ENCODE results near the gene IL13RA1. TPM values are rescaled to one million over a fixed set of nuclear protein-coding genes. Genes with fewer than 3 reads are reported as not detected.

Gene IL13RA1
- 10 to 100 TPM; 15.2 to 23.6 TPM for total RNA-seq

GRCh38 chrX:118726887-118727685, at the start of gene IL13RA1:
IL13RA1 (plus strand) TSS chrX:118727606; CDS start chrX:118727639, 33 bp downstream.
- Histone ChIP-seq H3K36me3 (replicated peaks in 1 of 2; ENCODE audit: insufficient read depth in 1 of 2, low read depth in 2 of 2) (no peaks in the 10 kb centered on the region), H3K4me3 (peak within 1 kb of the TSS in 1 of 2 donors; percentile 27), H3K27ac (peak within 1 kb of the TSS; percentile 92 to 97 (median 94)), H3K4me1 (peaks cover 38% of the 10 kb centered on the region), H3K27me3 (no peaks in the 10 kb centered on the region), H3K9me3 (no peaks in the 10 kb centered on the region)
- peak; percentile 92 for ATAC-seq
- intact Hi-C loops (cut with DNase I), result no loop called here
- peak; percentile 85 to 92 (median 90) for DNase-seq
- WGBS, 2 donors, result 3 to 5% methylated on average over 3 to 18 of the region's 56 CpGs
- TF ChIP-seq POLR2A (IDR thresholded peaks at IDR 0.05) (peak; percentile 70 to 79 (median 71)), CTCF (IDR thresholded peaks at IDR 0.05) (no peak)

- peaks cover 12% of the 10 kb centered on the region for H3K4me1 ChIP-seq
- 87 to 100% methylated on average over 1 of the region's 1 CpG for WGBS, 2 donors
- no peaks in the 10 kb centered on the region for H3K36me3 ChIP-seq (replicated peaks in 1 of 2; ENCODE audit: insufficient read depth in 1 of 2, low read depth in 2 of 2)
- ATAC-seq (no peak), DNase-seq (no peak)
- H3K9me3 ChIP-seq, result no peaks in the 10 kb centered on the region
- H3K27me3 ChIP-seq, result no peaks in the 10 kb centered on the region
- intact Hi-C loops (cut with DNase I), result no loop called here
- no peak overlapping the region for H3K27ac ChIP-seq
- H3K4me3 ChIP-seq, result no peak overlapping the region
- TF ChIP-seq CTCF (IDR thresholded peaks at IDR 0.05), result no peak
- no peak for TF ChIP-seq POLR2A (IDR thresholded peaks at IDR 0.05)
Measured at GRCh38 chrX:118679290-118679689, 48.1 kb upstream of the IL13RA1 start.

DNA sequence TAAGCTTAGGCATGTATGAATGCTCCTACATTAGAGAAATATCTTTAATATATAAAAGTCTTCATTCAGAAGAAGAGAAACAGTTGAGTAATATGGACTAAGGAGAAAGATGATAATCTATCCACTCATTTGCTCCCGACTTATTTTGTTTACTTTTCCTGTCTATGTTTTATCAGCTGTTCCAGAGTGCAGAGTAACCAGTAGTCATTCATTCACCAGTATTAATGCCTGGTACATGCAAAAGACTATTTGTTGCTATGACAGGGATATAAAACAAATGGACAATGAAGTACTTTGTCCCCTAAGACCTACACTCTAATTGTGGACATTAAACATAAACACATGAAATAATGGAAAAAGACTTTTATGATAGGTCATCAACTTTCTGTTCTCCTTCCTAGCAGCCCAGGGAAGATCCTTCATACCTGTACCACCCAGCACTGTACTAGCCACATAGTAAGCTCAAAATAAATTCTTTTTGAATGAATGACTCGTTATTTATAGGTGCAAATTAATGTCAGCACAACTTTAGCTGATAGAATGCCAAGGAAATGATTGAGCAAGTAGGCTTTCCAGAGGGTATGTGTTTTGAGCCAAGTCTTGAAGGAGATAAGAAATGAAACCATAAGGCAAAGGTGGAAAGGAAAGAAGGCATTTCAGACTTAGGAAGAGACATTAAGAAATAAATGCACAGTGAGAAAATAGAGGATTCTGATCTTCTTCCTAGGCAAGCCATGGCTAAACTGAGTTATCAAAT, 45.0 kb upstream of the IL13RA1 start:
- ATAC-seq (peak; percentile 33), DNase-seq (no peak)
- Histone ChIP-seq H3K36me3 (replicated peaks in 1 of 2; ENCODE audit: insufficient read depth in 1 of 2, low read depth in 2 of 2) (no peaks in the 10 kb centered on the region), H3K9me3 (no peaks in the 10 kb centered on the region), H3K27ac (no peak overlapping the region), H3K27me3 (no peaks in the 10 kb centered on the region), H3K4me3 (no peak overlapping the region), H3K4me1 (peaks cover 12% of the 10 kb centered on the region)
- TF ChIP-seq POLR2A (IDR thresholded peaks at IDR 0.05), result no peak
- TF ChIP-seq CTCF (IDR thresholded peaks at IDR 0.05), result no peak
- WGBS, 2 donors, result 12 to 13% methylated on average over 2 of the region's 2 CpGs
- intact Hi-C loops (cut with DNase I), result no loop called here

- no peaks in the 10 kb centered on the region for H3K27me3 ChIP-seq
- H3K4me1 ChIP-seq, result peaks cover 12% of the 10 kb centered on the region
- intact Hi-C loops (cut with DNase I), result no loop called here
- H3K27ac ChIP-seq, result no peak overlapping the region
- 49 to 66% methylated on average over 3 of the region's 3 CpGs for WGBS, 2 donors
- ATAC-seq (no peak), DNase-seq (no peak)
- no peak overlapping the region for H3K4me3 ChIP-seq
- TF ChIP-seq POLR2A (IDR thresholded peaks at IDR 0.05) (no peak), CTCF (IDR thresholded peaks at IDR 0.05) (no peak)
- no peaks in the 10 kb centered on the region for H3K9me3 ChIP-seq
- H3K36me3 ChIP-seq (replicated peaks in 1 of 2; ENCODE audit: insufficient read depth in 1 of 2, low read depth in 2 of 2), result no peaks in the 10 kb centered on the region
Measured at GRCh38 chrX:118685393-118685792, 42.0 kb upstream of the IL13RA1 start.

All from body of pancreas (tissue), 4 donors.